RPMI8226 (cell line): ENCODE measurements around the gene PDLIM5.
A peak's percentile ranks its signal among the peaks of the same experiment; 100 is the strongest.
"Not testable (repeated sequence)": the region's sequence is repeated elsewhere in the genome, so short reads cannot be mapped to it uniquely, and the experiment has no call there.

Experiments used
- DNase-seq: peaks from one replicate; pipeline ENCODE4 v3.0.0-alpha.2; 2015

The PDLIM5 gene

DNA sequence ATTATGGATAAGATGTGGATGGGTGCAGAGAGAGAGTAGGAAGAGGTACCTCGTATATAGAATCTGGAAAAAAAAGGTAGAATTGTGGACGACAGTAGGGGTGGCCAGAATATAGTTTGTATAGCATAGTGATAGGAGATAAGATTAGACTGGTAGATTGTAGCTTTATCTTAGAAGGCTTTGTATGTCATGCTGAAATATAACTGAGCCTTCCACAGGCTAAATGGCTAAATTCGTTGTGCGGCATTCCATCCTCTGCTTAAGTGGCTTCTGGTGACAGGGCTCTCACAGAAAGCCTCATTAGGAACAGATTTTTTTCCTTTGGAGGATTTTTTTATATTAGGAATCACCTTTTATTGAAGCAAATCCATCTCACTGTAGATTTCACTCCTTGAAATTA, 163.7 kb downstream of the PDLIM5 start:
- no peak for DNase-seq

DNA sequence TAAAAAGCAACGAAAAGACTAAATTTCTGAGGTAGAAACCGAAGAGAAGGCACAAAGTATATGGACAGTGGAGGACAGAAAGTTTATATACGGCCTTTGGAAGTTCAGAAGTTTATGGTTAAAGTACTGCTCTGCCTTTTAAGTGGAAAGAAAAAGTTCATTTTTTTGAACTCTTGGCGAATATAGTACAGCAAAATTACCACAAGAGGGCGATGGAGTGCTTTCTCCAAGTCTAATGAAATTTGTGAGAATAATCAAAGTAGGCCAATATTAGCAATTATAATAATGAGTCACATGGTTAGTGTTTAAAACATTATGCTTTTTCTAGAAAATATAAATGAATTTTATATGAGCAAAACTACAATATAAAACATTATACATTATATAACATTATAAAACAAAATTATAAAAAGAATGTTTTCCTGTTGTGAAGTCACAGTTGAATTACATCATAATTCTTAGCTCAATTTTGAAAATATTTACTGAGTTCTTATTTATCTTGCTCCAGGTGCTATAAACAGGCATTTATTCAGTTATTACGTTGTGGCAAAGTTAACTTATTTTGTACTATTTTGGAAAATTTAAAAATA, 169.8 kb downstream of the PDLIM5 start:
- peak; percentile 33 for DNase-seq

DNA sequence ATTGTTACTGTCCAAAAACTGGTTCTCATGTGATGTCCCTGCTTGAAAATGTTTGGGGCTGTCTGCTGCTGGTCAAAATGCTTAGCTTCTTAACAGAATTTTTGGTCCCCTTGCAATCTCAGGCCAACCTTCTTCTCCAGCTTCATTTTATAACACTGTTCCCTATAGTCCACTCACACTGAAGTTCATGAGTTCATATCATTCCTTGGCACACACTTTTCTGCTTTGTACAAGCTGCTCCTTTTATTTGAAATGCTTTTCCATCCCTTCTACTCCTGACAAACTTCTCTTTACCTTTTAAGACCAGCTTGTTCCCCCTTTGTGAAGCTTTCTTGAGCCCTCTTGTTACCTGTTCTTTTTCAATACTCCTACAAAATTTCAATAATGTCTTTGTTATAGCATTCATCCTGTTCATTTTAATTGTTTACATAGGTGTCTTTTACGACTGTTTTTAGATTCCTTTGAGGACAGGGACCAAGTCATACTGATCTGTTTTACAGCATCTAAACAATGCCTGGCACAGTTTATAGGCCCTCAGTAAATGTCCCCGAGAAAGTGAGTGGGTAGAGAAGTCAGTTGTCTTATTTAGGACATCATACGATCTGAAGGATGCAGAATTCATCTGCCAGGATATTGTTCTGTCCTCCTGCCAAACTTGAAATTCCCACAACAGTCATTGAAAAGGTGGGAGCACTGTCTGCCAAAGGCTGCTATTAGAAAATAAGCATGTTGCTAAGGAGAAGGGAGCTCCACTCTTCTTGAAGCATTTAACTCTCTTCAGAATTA, 171.6 kb downstream of the PDLIM5 start:
- DNase-seq, result no peak

DNA sequence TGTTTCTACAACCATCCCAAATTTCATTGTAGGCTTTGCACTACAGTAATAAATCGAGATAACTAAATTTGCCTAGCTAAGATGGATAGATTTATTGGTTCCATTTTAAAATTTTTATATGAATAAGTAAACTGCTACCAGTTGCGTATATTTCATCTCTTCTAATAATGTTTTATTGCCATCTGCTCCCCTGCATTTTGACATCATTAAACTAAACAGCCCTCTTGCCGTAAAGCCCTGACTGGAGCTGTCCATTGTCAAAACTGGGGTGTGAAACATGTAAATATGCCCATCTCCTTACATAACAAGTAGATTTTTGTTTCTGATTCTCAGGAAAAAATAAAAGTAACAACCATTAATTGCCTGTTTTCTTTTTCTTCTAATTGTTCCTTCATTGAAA, 175.2 kb downstream of the PDLIM5 start:
- no peak for DNase-seq

DNA sequence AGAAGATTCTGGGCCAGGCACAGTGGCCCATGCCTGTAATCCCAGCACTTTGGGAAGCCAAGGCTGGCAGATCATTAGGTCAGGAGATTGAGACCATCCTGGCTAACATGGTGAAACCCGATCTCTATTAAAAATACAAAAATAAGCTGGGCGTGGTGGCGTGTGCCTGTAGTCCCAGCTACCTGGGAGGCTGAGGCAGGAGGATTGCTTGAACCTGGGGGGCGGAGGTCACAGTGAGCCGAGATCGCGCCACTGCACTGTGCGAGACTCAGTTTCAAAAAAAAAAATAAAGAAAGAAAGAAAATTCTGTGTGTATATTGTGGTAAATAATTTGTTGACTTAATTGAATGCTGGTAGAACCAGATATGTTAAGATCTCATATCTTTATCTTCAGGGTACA, 177.3 kb downstream of the PDLIM5 start:
- DNase-seq, result not testable (repeated sequence)

DNA sequence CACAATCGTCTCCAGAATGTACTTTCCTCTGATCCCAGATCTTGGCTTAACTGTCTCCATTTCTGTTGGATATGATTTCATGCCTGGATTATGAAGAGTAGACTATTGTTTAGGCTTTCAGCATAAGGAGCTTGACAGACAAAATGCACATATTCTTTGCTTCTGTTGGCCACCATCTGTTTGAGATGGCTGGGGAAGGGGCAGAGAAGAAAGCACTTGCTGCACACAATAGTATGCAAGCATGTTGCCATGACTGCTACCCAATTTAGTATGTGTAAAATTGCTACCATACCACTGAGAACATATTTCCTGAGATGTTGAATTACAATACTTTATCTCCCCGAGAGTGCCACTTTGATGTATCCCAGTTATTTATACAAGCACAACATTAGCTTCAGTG, 178.1 kb downstream of the PDLIM5 start:
- DNase-seq, result no peak

DNA sequence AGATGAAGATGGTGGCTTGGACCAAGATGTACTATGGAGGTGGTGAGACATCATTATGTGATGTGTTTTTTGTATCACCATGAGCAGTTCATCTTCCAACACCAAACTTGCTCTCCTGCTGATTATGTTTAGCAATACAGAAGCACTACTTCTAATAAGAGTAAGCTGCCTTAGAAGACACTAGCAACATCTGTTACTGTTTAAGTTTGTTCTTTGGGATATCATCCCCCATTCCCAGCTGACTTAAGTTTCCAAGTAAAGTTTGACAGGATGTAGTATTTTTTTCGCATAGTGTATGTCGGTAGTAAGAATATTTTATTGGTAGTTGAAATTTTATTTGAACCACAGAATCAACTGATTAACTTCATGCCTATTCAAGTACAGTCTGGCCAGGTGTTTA, 182.5 kb downstream of the PDLIM5 start:
- DNase-seq, result no peak

DNA sequence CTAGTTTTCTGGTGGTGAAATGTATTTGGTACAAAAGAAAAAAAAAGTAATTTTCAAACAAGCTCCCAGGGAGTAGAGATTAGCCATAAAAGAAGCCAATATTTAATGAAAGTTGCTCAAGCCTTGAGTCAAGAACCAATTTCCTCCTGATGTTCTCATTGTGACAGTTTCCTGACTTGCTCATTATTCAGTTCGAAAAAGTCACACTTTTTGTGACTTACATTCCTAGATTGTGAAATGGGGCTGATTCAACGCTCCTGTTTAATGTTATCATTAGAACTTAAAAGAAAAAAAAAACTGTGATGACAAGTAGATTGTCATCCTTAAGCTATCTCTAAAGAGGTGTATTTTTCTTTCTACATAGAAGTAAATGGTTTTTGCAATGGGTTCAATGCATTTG, 183.4 kb downstream of the PDLIM5 start:
- DNase-seq, result no peak

DNA sequence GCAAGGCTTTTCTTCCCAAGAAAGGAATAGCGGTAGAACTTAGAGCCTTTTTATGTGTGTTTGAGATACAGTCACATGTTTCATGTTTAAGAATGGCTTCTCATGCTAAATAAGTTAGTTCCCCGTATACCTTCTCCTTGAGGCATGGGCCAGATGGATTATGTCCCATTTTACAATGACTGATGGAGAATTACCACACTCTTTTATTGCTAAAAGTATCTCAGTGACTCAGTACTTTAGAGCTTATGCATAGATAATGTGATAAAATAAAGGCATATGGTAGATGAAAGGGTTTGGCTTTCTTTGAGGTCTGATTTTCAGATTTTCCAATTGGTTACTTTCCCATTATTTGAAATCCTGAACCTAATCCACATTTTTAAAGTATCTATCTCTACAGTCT, 184.3 kb downstream of the PDLIM5 start:
- no peak for DNase-seq

DNA sequence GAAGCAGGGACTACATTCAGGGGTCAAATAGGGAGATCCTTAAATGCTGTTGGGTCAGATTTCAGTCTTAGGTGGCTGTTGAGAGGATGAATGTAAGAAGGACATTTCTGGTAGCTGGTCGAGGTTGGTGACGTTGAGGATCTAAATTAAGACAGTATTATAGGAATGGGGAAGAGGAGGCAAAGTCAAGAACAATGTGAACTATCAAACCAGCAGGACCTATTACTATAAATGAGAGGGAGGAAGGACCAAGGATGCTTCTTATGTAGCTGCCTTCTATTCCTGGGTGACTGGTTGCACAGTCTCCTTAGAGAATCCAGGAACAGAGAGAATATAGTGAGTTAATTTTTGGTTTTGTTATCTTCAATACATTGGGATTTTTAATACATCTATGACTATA, 187.6 kb downstream of the PDLIM5 start:
- DNase-seq, result no peak

DNA sequence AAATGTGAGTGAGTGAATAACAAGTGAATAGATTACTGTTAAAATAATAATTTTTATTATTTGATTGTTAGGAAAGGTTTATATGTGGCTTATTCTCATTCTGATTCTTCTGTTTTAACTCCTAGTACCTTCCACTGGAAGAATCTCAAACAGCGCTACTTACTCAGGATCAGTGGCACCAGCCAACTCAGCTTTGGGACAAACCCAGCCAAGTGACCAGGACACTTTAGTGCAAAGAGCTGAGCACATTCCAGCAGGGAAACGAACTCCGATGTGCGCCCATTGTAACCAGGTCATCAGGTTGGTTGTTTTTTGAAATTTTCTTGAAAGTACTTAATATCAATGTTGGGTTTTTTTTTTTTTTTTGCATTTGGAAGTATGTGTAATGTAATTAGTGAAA, 188.4 kb downstream of the PDLIM5 start:
- DNase-seq, result no peak

DNA sequence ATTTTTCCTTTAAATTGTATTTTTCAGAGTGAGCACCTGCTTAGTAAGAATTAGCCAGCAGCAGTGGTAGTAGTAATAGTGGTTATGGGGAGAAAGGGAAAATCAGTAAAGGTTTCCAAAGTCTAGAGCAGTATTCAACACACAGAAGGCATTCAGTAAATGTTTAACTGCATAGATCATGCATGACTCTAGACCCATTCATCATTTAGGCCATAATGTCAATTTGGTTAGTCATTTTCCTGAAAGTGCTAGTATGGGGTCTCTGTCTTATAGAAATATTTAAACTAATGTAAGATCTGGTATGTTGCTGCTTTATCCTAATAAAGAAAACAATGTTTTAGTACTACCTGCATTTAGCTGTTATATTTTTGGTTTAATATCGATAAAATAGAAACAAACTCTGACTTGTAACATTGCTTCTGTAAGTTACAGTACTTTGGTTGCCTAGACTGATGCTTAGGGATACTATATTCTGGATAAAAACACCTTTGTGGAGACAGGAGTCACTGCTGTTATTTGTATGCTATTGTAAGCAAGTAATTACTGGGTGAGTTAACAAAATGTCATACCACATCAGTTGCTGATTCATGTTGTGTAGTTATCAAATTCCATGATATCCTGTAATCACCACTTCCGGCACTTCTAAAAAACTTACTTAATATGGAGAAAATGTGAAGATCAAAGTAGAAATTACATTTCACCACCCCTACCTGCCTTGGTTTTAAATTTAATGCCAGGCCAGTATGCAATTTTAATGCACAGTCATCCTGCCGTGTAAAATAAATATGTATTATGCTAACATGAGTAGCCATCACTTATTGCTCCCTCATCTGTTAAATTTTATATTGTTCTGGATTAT, 190.2 kb downstream of the PDLIM5 start:
- DNase-seq, result no peak

DNA sequence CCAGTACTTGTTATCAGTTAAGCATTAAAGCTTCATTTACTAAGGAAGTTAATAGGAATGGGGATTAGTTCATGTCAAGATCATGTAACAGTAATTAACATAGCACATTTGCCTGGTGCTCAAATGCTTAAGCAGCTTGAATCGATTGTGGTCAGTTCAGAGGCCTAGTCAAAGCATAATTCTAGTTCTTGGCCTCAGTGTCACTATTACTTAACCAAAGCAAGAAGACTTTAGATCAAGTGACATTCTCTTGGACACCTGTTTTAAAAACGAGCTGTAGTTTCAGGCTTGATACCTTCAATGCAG, 190.8 kb downstream of the PDLIM5 start:
- DNase-seq, result no peak

DNA sequence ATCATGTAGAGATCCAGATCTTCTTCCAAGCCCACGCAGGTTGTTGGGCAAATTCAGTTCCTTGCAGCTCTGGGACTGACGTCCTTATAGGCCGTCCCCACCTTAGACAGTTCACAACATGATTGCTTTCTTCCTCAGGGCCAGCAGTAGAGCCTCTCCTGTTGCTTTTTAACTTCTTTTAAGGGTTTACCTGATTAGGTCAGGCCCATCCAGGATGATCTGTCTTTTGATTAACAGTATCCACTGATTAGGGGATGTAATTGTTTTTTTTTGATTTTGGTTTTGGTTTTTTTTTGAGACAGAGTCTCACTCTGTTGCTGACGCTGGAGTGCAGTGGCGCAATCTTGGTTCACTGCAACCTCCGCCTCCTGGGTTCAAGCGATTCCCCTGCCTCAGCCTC, 197.0 kb downstream of the PDLIM5 start:
- DNase-seq, result no peak

DNA sequence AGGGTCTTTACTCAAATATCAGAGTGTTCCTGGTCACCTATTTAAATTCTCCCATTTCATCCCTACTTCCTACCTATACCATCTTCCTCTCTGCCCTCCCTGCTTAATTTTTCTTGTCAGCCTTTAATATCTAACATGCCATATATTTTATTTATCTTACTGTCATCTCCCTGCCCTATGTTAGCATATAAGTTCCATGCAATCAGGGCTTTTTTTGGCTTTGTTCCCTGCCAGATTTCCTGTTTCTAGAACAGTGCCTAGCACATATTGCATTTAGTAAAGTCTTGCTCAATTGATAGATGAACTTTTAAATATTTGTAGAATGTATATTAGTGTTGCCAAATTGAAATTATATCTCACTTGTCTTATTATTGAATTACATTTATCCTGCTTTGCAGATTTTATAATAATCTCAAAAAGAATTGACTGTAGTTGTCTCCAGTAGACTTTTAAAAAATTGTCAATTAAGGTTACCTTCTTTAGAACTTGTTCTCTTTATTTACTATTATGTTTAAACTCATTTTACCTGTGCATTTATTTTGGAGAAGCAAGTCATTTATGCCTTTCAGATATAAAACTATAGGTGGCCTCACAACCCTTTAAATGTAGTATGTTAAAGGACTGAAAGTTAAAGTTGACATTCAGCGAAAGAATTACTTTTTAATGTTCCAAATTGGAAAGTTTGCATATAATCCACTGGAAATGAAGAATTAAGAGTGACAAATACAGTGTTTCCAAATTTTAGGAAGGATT, 197.8 kb downstream of the PDLIM5 start:
- DNase-seq, result no peak

DNA sequence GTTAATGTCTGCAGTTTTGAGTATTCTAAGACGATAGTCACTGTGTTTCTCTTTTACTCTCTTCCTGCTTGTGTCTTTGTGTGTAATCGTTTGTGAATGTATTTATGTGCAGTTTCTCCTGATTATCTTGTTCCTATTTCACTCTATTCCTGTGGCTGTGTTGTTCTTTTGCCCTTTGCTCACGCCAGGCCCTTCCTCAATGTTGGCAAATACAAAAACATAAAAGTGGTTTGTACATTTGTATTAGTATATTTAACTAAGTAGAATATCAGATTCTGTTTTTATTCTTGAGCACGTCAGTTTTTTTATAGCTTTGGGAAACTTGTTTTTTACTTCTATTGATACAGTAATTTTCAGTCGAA, 198.4 kb downstream of the PDLIM5 start:
- DNase-seq, result no peak

DNA sequence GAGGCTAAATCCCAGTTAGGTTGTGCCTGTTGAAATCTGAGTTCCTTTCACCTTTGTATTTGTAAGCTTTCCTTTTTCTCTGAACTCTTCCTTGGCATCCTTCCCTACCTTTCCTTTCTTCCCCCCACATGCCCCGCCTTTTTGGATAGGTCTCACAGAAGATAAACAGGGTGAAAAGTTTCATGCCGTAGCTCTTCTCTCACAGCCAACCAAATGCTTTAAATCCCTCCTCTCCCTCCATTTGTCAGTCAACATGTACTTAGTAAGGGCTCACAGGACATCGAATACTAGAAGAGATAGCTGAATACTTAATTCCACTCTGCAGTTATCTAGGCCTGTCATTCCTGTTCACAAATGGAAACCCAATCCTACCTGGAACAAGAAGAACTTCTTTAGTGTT, 198.9 kb downstream of the PDLIM5 start:
- DNase-seq, result no peak

DNA sequence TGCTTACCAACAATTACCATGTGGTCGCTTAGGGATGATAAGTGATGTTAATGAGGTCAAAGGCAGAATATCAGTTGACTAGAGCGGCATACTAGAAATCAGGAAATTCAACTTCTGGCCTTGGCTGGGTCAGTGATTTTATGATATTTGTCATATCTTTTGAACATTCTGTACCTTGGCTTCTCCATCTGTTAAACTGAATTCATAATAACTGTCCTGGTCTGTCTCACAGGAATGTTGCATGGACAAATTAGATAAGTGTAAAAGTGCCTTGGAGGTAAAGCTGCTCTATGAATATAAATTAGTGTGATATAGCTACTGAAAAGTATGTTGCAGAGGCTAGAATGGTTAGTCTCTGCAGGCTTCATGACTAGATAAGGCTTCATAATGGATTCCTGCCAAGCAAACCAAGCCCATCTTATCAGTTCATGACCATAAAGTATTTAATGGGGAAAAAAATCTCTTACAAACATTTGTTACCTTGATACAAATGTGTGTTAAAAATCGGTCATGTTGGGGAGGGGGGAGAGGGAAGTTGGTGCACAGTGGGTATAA, 201.4 kb downstream of the PDLIM5 start:
- no peak for DNase-seq

DNA sequence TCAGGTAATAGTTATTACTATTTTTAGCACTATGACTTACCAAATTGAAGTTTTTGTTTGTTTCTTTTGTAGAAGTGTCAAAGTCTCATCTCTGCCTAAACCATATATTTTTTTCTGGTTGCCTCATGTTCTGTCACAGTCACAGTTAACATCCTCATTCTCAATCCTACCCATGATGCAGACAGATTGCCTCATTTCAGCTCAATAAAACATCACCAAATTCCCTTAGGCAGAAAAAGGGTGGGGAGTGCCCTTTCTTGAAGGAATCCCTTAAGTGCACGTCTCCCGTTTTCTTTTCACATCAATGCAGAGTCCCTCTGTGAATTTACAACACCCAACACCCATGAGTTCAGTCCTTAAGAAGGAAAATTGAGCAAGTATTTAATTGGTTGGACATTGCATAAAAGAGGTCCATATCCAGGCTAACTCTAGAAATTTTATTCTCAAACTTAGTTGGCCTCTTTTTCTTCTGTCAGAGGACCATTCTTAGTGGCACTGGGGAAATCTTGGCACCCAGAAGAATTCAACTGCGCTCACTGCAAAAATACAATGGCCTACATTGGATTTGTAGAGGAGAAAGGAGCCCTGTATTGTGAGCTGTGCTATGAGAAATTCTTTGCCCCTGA, 202.4 kb downstream of the PDLIM5 start:
- no peak for DNase-seq

DNA sequence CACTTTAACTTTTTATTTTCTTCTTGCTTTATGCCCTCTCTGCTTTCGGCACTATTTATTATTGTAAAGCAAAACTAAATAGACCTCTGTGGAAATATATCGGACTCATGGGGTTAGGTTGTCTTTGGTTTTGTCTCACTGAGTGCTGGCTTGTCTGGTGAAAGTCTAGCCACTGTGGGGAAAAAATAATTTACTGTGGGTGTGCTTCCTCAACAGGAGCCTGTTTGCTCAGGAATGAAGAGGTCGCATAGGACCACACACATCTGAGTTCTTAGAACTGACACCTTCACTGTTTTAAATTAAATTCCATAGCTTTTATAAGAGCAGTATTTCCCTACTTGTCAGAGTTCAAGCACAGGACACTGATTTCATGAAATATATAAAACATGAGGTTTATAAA, 203.0 kb downstream of the PDLIM5 start:
- no peak for DNase-seq

DNA sequence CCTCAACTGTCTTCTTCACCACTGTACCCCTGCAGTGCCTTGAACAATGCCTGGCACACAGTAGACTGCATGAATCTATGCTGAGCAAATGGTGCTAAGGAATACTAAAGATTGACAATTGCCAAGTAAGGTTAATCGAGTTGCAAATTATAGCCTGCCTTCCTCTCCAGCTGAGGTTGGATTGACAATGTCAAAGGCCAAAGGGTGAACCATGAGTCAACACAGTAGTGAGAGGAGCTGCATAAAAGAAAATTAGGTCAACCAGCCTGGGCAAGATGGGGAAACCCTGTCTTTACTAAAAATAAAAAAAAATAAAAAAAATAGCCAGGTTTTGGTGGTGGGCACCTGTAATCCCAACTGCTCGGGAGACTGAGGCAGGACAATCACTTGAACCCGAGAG, 208.9 kb downstream of the PDLIM5 start:
- DNase-seq, result no peak

DNA sequence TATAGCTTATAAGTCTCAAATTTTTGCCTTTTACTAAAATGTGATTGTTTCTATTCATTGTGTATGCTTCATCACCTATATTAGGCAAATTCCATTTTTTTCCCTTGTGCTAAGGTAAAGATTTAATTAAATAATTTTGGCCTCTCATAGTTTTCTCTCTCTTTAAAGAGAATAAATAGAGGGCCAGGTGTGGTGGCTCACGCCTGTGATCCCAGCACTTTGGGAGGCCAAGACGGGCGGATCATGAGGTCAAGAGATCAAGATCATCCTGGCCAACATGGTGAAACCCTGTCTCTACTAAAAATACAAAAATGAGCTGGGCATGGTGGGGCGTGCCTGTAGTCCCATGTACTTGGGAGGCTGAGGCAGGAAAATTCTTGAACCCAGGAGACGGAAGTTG, 213.3 kb downstream of the PDLIM5 start:
- not testable (repeated sequence) for DNase-seq
